ENCODE measurements around the gene SIGLEC9.

SIGLEC9 gene

GRCh38 chr19:51148580-51148979 lies 23.9 kb downstream of the SIGLEC9 start:
- no peak for TF ChIP-seq CTCF (IDR thresholded peaks at IDR 0.05)
- no peak for DNase-seq (ENCODE audit: low spot score)
- H3K4me3 ChIP-seq: no peak overlapping the region

GRCh38 chr19:51150627-51151026 lies 25.9 kb downstream of the SIGLEC9 start:
- no peak for DNase-seq (ENCODE audit: low spot score)
- Histone ChIP-seq H3K27ac (no peak overlapping the region), H3K4me3 (no peak overlapping the region)
- no peak for TF ChIP-seq CTCF (IDR thresholded peaks at IDR 0.05)

More at GRCh38 chr19:51148580-51148979, 23.9 kb downstream of the SIGLEC9 start:
- H3K27ac ChIP-seq: no peak overlapping the region

GRCh38 chr19:51156710-51157109 lies 32.0 kb downstream of the SIGLEC9 start:
- Histone ChIP-seq H3K27ac (no peak overlapping the region), H3K4me3 (no peak overlapping the region)
- no peak for DNase-seq (ENCODE audit: low spot score)
- TF ChIP-seq CTCF (IDR thresholded peaks at IDR 0.05): no peak

GRCh38 chr19:51157265-51157664 lies 32.6 kb downstream of the SIGLEC9 start:
- Histone ChIP-seq H3K4me3 (no peak overlapping the region), H3K27ac (no peak overlapping the region)
- TF ChIP-seq CTCF (IDR thresholded peaks at IDR 0.05): no peak
- DNase-seq (ENCODE audit: low spot score): no peak

- DNase-seq (ENCODE audit: low spot score): peak; percentile 67
- Histone ChIP-seq H3K27ac (no peak overlapping the region), H3K4me3 (no peak overlapping the region)
- peak; percentile 22 for TF ChIP-seq CTCF (IDR thresholded peaks at IDR 0.05)
These were observed 33.9 kb downstream of the SIGLEC9 start for GRCh38 chr19:51158474-51159129.

GRCh38 chr19:51159656-51160055 lies 35.0 kb downstream of the SIGLEC9 start:
- DNase-seq (ENCODE audit: low spot score): peak; percentile 35
- TF ChIP-seq CTCF (IDR thresholded peaks at IDR 0.05): no peak
- Histone ChIP-seq H3K27ac (no peak overlapping the region), H3K4me3 (no peak overlapping the region)

- TF ChIP-seq CTCF (IDR thresholded peaks at IDR 0.05): no peak
- Histone ChIP-seq H3K27ac (no peak overlapping the region), H3K4me3 (no peak overlapping the region)
- DNase-seq (ENCODE audit: low spot score): no peak
These were observed 36.6 kb downstream of the SIGLEC9 start for GRCh38 chr19:51161266-51161665.

Data from coronary artery (tissue), 2 donors.